ENCODE measurements around the gene LAMA3.

DNA sequence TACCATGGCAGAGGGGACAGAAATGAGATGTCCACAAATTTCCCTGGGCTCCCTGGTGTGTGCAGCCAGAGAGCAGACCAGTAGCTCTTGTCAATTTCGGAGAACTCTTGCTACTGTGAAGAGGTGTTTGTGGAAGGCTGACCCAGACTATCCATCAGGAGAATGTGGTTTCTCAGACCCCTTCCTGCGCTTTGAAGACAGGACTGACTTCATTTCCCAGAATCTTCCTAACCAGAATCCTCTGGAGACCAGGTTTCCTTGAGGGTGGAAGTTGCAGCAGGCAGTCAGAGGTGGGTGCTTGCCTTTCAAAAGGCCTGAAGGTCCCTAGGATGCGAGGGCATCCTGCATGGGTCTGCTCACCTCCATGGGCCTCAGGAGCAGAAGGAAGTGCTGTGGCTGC lies 121.9 kb downstream of the LAMA3 start:
- TF ChIP-seq, protein P1, sequence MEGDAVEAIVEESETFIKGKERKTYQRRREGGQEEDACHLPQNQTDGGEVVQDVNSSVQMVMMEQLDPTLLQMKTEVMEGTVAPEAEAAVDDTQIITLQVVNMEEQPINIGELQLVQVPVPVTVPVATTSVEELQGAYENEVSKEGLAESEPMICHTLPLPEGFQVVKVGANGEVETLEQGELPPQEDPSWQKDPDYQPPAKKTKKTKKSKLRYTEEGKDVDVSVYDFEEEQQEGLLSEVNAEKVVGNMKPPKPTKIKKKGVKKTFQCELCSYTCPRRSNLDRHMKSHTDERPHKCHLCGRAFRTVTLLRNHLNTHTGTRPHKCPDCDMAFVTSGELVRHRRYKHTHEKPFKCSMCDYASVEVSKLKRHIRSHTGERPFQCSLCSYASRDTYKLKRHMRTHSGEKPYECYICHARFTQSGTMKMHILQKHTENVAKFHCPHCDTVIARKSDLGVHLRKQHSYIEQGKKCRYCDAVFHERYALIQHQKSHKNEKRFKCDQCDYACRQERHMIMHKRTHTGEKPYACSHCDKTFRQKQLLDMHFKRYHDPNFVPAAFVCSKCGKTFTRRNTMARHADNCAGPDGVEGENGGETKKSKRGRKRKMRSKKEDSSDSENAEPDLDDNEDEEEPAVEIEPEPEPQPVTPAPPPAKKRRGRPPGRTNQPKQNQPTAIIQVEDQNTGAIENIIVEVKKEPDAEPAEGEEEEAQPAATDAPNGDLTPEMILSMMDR (IDR thresholded peaks at IDR 0.05): no peak
- TF ChIP-seq EZH2phosphoT487 (IDR thresholded peaks at IDR 0.05): no peak

All from neural progenitor cell (in vitro differentiated cells).